Osteocyte (in vitro differentiated cells): ENCODE data around the gene MEIS3. TPM values are rescaled to one million over a fixed set of nuclear protein-coding genes. Genes with fewer than 3 reads are reported as not detected.

ENCODE experiments used
- DNase-seq: peaks from one replicate; pipeline ENCODE4 v3.0.0; 2021; ENCODE audit warnings: mixed read lengths; ENCODE audit not compliant: unreplicated experiment; ENCODE audit errors: extremely low spot score
- H3K27ac Mint-ChIP-seq: one replicate; pipeline ENCODE4 v1.8.0; 2021; ENCODE audit warnings: mild to moderate bottlenecking, mixed read lengths; ENCODE audit not compliant: unreplicated experiment
- H3K27me3 Mint-ChIP-seq: one replicate; pipeline ENCODE4 v1.8.0; 2021; ENCODE audit warnings: mixed read lengths; ENCODE audit not compliant: unreplicated experiment
- H3K36me3 Mint-ChIP-seq: one replicate; pipeline ENCODE4 v1.8.0; 2021; ENCODE audit warnings: mixed read lengths; ENCODE audit not compliant: unreplicated experiment
- H3K4me1 Mint-ChIP-seq: one replicate; pipeline ENCODE4 v1.8.0; 2021; ENCODE audit warnings: mixed read lengths; ENCODE audit not compliant: unreplicated experiment
- H3K4me3 Mint-ChIP-seq: one replicate; pipeline ENCODE4 v1.8.0; 2021; ENCODE audit warnings: mild to moderate bottlenecking, moderate library complexity, mixed read lengths; ENCODE audit not compliant: unreplicated experiment
- H3K9me3 Mint-ChIP-seq: one replicate; pipeline ENCODE4 v1.8.0; 2021; ENCODE audit warnings: mixed read lengths; ENCODE audit not compliant: unreplicated experiment
- total RNA-seq: library from RNA; stranded (reverse); gene quantifications from 2 replicates; pipeline ENCODE4 v1.2.1, GENCODE V29; 2021
- TF ChIP-seq, protein P1 (sequence below): fragments of 200-600 bp; sonication (generic); IDR thresholded peaks from 2 replicates; pipeline ENCODE4 v1.5.0; 2021; ENCODE audit warnings: antibody characterized with exemption, mild to moderate bottlenecking, moderate library complexity

Gene MEIS3
- total RNA-seq, 1 donor from 2014 or later = 99.0 TPM

DNA sequence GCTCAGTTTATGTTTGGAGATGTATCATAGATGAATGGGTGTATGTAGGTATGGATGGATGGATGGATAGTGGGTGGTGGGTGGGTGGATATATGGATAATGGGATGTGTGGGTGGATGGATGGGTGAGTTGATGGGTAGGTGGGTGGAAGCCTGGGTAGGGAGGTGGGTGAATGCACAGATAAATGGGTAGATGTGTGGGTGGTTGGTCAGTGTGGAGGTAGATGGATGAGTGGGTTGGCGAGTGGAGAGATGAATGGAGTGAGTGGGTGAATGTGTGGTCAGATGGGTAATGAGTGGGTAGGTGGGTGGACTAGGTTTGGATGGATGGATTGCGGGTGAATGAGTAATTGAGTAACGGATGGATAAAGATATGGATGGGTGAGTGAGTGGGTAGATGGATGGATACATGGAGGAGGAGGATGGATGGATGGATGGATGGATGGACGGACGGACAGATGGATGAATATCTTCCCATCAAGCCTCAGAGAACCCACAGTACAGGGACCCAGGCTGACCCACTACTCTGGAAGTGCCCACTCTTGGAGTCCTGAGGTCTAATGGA is 13.4 kb downstream of the MEIS3 start:
- Mint-ChIP-seq H3K4me1 (no peaks in the 10 kb centered on the region), H3K9me3 (no peaks in the 10 kb centered on the region), H3K27ac (no peak overlapping the region), H3K4me3 (no peak overlapping the region), H3K36me3 (peaks cover 24% of the 10 kb centered on the region), H3K27me3 (no peaks in the 10 kb centered on the region)
- DNase-seq = no peak
- TF ChIP-seq, protein P1, sequence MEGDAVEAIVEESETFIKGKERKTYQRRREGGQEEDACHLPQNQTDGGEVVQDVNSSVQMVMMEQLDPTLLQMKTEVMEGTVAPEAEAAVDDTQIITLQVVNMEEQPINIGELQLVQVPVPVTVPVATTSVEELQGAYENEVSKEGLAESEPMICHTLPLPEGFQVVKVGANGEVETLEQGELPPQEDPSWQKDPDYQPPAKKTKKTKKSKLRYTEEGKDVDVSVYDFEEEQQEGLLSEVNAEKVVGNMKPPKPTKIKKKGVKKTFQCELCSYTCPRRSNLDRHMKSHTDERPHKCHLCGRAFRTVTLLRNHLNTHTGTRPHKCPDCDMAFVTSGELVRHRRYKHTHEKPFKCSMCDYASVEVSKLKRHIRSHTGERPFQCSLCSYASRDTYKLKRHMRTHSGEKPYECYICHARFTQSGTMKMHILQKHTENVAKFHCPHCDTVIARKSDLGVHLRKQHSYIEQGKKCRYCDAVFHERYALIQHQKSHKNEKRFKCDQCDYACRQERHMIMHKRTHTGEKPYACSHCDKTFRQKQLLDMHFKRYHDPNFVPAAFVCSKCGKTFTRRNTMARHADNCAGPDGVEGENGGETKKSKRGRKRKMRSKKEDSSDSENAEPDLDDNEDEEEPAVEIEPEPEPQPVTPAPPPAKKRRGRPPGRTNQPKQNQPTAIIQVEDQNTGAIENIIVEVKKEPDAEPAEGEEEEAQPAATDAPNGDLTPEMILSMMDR = no peak

DNA sequence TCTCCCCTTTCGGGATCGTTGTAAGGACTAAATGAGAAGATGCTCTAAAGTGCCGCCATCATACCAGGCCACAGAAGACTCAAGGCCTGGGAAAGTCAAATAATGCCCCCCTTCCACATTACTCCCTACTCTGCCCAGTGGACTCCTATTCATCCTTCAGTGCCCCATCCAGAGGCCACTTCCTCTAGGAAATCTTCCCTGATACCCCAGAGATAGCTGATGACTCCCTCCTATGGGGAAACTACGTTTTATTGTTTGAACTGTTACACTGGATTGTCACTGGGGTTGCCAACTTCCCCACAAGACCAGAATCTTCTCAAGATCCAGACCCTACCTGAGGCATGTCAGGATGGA is 14.2 kb downstream of the MEIS3 start:
- H3K9me3 Mint-ChIP-seq = no peaks in the 10 kb centered on the region
- TF ChIP-seq, protein P1 = no peak
- no peak for DNase-seq
- H3K4me3 Mint-ChIP-seq = no peak overlapping the region
- peaks cover 24% of the 10 kb centered on the region for H3K36me3 Mint-ChIP-seq
- H3K27ac Mint-ChIP-seq = no peak overlapping the region
- H3K27me3 Mint-ChIP-seq = no peaks in the 10 kb centered on the region
- H3K4me1 Mint-ChIP-seq = no peaks in the 10 kb centered on the region

DNA sequence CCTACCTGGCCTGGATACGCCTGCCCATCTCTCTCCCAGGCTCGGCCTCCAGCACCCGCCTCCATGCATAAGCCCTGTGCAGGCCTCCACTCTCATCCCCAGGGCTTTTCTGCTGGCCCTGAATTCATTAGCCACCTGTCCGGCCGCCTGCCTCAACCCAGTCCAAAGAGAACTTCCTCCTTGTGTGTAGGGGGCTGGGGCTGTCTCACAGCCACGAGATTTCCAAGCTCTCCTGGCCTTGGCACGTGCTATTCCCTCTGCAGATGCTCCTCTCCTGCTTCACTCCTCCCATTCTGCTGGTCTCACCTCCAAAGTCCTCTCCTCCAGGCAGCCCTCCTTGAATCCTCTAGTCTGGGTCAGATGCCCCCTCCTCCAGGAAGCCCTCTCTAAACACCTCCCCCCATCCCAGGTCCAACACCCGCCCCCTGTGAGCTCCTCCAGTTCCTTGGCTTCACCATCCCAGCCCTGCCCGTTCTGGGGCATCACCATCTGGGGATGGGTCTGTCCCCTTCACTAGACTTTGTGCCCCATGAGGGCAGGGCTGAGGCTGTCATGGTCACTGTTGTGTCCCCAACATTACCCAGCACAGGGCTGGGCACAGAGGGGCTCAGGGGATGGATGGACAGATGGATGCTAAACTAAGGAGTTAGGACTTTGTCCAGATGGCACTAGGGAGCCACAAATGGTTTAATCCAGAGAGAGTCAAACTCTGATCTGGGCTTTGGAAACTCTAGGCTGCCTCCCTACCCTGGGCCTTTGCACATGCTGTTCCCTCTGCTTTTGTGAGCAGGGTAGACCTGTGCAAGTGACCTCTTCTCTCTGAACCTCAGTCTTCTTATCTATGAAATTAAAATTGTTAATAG is 14.8 kb downstream of the MEIS3 start:
- Mint-ChIP-seq H3K4me3 (no peak overlapping the region), H3K9me3 (no peaks in the 10 kb centered on the region)

DNA sequence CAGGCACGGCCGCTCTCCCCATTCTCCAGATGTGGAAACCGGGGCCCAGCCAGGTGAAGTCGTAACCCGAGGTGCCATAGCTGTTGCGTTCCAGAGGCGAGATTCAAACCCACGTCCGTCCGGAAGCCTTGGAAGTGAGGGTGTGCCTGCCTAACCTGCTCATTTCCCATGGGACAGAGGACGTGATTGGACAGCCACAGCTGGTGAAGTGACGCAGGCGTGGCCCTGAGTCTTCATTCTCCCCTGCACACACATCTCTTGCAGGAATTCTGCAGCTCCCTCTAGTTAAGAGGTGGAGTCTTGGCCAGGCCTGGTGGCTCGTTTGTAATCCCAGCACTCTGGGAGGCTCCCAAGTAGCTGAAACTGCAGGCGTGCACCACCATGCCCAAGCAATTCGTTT is 16.8 kb downstream of the MEIS3 start:
- DNase-seq = no peak
- no peaks in the 10 kb centered on the region for H3K9me3 Mint-ChIP-seq

More for the DNA sequence above, 14.8 kb downstream of the MEIS3 start:
- H3K4me1 Mint-ChIP-seq = no peaks in the 10 kb centered on the region
- no peak for DNase-seq
- TF ChIP-seq, protein P1 = no peak
- no peak overlapping the region for H3K27ac Mint-ChIP-seq
- H3K36me3 Mint-ChIP-seq = peaks cover 24% of the 10 kb centered on the region
- no peaks in the 10 kb centered on the region for H3K27me3 Mint-ChIP-seq

More for the DNA sequence above, 16.8 kb downstream of the MEIS3 start:
- TF ChIP-seq, protein P1 = no peak
- Mint-ChIP-seq H3K4me1 (no peaks in the 10 kb centered on the region), H3K27me3 (no peaks in the 10 kb centered on the region), H3K4me3 (no peak overlapping the region), H3K27ac (no peak overlapping the region), H3K36me3 (peaks cover 10% of the 10 kb centered on the region)
